Measurements from ENCODE around the gene NSD1.

NSD1 gene

DNA sequence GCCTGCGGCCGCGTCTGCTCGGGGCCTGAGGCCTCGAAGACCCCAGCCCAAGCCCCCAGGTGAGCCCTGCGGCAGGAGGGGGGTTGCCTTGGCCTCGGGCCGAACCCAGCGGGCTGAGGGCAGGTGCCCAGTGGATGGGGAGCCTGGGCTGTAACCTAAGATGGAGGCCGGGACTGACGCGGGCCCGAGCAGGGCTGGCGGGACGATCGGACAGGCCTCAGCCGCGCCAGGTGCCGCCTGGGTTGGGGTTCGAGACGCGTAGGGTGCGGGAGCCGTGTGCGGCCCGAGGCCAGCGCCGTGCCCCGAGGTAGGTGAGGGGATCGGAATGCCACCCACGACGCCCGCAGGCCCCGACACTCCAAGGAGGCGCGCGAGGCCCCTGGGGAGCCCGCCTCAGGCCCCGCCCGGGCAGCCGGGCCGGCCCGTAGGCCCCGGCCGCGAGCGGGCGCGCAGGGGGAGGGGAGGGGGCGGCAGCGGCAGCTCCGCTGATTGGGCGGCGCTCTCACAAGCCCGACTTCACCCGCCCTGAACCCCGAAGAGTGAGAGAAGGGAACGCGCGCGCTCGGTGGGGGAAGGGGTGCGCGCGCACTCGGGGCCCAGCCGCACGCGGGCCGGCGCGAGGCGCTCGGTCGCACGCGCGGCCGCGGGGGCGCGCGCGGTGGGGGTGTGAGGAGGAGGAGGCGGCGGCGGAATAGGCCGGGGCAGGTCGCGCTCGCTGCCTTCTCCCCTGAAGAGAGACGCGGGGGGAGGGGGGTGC lies at the start of gene NSD1:
TSS of gene NSD1 (plus strand) at position 678 of the 757 bp plus-strand sequence. CDS start 1,331 bp downstream, outside the sequence.
- peak; percentile 94 for DNase-seq

GRCh38 chr5:177084175-177084574 lies 49.4 kb upstream of the NSD1 start:
- no peak for DNase-seq

GRCh38 chr5:177085985-177086653 lies 47.5 kb upstream of the NSD1 start:
- DNase-seq = no peak

DNA sequence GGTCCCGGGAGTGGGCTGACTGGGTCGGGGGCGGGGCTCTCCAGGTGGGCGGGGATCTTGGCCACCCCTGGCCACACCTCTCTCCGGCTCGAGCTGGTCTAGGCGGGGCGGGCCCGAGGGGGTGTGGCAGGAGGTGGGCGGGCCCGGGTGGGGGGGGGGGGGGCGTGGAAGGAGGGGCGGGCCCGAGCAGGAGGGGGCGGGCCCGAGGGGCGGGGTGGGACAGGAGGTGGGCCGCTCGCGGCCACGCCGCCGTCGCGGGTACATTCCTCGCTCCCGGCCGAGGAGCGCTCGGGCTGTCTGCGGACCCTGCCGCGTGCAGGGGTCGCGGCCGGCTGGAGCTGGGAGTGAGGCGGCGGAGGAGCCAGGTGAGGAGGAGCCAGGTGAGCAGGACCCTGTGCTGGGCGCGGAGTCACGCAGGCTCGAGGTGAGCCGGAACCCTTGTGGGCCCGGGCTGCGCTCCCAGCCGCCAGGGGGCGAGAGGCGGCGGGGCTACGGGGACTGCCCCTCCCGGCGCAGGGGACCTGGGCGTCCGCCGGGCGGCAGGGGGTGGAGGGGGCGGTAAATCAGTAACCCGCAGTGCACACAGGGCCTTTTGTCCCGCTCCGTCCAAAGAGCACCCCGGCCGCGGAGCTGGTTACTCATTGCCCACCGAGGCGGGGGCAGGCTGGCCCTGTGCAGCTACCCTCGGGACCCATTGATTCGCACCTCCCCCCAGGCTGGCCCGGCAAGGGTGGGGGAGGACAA lies 46.7 kb upstream of the NSD1 start, which contains the start of gene FGFR4:
TSS of gene FGFR4 (plus strand) at position 262 of the 744 bp plus-strand sequence. CDS start 2,688 bp downstream, outside the sequence.
- peak; percentile 67 for DNase-seq

DNA sequence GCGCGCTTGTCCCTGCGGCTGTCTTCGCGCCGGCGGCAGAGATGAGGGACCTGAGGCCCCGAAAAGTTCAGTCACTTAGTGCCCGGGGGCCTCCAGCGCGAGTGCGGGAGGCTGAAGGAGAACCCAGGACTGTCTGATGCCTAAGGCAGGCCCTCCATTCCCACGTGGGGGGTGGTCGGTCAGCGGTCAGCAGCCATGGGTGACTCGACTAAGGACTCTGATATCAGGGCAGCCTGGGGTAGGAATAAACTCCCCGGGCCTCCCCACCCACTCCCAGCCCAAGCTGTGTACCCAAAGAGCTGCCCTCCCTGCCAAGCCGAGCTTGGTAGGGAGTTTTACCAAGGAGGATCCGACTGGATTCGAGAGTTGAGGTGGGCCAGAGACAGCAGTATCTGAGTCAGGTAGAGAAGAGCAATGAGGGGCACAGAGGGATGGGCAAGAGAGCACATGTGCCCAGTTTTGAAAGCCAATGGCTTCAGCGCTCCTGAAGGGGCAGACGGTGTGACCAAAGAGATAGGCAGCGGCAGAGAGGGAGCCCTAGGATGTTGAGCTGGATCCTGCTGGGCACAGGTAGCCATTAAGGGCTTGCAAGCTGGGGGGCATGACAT lies 46.1 kb upstream of the NSD1 start:
- no peak for DNase-seq

DNA sequence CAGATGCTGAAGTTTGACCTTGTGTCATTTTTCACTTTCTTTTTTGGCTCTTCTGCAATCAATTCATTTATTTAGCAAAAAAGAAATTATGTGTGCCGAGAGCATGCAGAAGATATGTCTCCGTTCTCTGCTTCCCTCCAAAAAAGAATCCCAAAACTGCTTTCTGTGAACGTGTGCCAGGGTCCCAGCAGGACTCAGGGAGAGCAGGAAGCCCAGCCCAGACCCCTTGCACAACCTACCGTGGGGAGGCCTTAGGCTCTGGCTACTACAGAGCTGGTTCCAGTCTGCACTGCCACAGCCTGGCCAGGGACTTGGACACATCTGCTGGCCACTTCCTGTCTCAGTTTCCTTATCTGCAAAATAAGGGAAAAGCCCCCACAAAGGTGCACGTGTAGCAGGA lies 44.4 kb upstream of the NSD1 start:
- no peak for DNase-seq

DNA sequence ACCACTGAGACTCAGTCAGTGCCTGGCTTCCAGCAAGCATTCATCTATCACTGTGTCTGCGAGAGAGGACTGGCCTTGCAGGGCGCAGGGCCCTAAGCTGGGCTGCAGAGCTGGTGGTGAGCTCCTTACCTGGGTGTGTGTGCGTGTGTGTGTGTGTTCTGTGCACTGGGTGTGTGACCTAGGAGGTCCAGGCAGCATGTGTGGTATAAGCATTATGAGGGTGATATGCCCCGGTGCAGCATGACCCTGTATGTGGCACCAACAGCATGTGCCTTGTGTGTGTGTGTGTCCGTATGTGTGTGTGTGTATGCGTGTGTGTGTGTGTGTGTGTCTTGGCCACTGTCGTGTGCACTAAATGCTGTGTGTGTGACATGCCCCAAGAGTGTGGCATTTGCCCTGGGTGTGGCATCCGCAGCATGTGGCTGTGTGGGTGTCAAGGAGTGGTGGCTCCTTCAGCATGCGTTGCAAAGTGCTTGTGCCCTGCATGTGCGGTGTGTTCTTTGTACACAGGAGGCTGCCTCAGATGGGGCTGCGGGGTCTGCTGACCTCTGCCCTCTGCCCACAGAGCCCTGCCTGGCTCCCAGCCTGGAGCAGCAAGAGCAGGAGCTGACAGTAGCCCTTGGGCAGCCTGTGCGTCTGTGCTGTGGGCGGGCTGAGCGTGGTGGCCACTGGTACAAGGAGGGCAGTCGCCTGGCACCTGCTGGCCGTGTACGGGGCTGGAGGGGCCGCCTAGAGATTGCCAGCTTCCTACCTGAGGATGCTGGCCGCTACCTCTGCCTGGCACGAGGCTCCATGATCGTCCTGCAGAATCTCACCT lies 43.5 kb upstream of the NSD1 start:
- DNase-seq = no peak

GRCh38 chr5:177090813-177091212 lies 42.8 kb upstream of the NSD1 start:
- DNase-seq = no peak

- no peak for DNase-seq
Measured at GRCh38 chr5:177091232-177091631, 42.3 kb upstream of the NSD1 start.

DNA sequence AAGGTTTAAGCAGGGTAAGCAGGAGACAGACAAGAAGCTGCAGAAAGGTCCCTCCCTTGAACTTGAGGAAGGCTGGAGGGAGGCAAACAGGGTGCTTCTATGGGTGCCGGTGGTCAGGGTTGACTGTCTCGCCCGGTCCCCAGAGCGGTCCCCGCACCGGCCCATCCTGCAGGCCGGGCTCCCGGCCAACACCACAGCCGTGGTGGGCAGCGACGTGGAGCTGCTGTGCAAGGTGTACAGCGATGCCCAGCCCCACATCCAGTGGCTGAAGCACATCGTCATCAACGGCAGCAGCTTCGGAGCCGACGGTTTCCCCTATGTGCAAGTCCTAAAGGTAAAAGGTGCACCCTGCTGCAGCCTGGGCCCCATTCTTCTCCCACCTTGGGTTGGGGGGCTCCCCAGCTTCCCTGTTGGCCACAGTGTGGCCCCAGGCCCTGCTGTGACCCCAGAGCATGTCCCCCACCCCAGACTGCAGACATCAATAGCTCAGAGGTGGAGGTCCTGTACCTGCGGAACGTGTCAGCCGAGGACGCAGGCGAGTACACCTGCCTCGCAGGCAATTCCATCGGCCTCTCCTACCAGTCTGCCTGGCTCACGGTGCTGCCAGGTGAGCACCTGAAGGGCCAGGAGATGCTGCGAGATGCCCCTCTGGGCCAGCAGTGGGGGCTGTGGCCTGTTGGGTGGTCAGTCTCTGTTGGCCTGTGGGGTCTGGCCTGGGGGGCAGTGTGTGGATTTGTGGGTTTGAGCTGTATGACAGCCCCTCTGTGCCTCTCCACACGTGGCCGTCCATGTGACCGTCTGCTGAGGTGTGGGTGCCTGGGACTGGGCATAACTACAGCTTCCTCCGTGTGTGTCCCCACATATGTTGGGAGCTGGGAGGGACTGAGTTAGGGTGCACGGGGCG lies 41.1 kb upstream of the NSD1 start:
- DNase-seq = no peak

DNA sequence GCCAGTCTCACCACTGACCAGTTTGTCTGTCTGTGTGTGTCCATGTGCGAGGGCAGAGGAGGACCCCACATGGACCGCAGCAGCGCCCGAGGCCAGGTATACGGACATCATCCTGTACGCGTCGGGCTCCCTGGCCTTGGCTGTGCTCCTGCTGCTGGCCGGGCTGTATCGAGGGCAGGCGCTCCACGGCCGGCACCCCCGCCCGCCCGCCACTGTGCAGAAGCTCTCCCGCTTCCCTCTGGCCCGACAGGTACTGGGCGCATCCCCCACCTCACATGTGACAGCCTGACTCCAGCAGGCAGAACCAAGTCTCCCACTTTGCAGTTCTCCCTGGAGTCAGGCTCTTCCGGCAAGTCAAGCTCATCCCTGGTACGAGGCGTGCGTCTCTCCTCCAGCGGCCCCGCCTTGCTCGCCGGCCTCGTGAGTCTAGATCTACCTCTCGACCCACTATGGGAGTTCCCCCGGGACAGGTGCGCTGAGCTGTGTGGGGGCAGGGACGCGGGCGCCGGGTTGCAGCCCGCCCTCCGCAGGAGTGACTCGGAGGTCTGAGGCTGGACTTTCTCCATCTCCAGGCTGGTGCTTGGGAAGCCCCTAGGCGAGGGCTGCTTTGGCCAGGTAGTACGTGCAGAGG lies 40.4 kb upstream of the NSD1 start:
- DNase-seq = no peak

DNA sequence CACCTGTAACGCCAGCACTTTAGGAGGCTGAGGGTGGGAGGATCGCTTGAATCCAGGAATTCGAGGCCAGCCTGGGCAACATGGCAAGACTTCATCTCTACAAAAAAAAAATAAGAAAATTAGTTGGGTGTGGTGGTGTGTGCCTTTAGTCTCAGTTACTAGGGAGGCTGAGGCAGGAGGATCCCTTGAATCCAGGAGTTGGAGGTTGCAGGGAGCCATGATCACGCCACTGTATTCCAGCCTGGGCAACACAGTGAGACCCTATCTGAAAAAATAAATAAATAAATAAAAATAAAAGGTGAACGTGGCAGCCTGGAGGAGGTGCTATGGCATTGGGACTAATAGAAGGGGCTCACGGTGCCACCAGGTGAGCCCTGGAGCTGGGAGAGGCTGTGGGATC lies 39.8 kb upstream of the NSD1 start:
- DNase-seq = no peak

DNA sequence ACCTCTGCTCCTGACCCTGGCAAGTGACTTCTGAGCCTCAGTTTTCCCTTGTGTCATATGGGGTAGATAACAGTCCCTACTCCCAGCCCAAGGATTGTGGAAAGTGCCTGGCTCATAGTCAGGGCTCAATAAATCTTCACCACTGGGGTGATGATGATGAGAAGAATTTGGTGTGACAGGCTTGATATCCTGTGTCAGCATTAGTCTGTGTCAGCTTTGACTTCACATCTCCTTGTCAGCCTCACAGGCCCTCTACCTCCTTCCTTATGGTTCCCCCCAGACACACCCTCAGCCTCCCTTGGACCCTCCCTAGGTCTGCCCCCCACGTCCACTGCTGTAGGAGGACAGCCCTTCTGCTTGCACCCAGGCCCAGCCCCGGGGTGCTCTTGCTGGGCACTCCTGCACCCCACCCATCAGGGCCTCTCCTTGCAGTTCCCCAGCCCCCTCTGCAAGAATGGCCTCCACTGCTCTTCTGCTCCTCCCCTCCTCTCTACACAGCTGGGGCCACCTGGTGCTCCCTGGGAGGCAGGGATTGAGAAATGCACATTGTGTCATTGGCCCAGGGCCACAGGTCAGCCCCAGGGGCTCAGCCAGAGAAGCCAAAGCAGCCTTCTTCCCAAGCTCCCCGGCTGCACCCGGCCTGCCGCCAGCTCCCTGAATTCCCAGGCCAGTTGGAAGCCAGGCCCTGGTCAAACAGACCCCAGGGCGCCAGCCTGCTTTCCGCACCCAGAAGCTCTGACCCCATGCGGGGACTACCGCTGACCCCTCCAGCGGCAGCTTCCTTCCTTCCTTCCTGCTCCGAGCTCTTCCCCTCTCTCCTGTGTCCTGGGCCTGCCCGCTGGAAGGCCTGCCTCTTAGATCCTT lies 39.1 kb upstream of the NSD1 start:
- DNase-seq = no peak

- no peak for DNase-seq
Measured at GRCh38 chr5:177095088-177095669, 38.4 kb upstream of the NSD1 start.

- no peak for DNase-seq
Measured at GRCh38 chr5:177096162-177097015, 37.2 kb upstream of the NSD1 start.

- DNase-seq = no peak
Measured at GRCh38 chr5:177097016-177097985, 36.3 kb upstream of the NSD1 start.

DNA sequence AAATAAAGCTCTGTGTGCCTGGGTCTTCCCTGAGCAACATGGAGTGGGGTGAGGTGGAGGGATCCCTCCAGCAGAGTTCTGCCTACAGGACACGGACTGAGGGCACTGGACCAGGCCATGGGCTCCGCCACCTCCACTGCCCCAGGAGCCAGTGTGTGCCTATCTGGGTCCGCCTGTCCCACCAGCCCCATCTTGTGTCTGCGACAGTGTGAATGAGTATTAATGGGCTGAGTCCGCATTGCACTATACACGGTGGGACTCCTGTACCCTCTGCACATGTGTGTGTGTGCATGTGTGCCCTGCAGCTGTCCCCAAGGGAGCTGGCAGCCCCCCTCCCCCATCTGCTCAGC lies 35.5 kb upstream of the NSD1 start:
- no peak for DNase-seq

Data from CD4-positive, alpha-beta T cell treated with Interferon gamma for 1 hour (primary cell).